Stimulated activated CD8-positive, alpha-beta memory T cell treated with anti-CD3 and anti-CD28 coated beads, Interleukin-15, amount 100 ng/mL, for 1 hour (primary cell): ENCODE measurements around the gene PRRT1.
"Not testable (repeated sequence)": the region's sequence is repeated elsewhere in the genome, so short reads cannot be mapped to it uniquely, and the experiment has no call there.

Experiments
- DNase-seq: peaks from one replicate; pipeline ENCODE4 v3.0.0-alpha.2; 2020; ENCODE audit warnings: low read depth

Gene PRRT1

DNA sequence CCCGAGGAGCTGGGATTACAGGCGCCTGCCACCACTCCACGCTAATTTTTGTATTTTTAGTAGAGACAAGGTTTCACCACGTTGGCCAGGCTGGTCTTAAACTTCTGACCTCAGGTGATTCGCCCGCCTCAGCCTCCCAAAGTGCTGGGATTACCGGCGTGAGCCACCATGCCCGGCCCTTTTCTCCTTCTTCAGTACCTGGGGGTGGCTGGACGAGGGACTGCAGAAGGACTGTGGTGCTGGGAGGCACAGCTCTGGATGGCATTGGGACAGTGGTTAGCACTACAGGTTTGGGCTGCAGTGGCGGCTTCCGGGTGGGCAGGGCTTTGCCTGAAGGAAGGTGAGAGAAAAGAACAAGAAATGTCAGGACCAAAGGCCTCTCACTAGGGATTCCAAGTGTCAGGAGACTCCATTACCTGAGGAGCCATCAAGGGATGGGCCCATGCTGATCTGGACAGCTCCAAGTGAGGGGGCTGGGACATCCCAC lies 31.1 kb downstream of the PRRT1 start:
- DNase-seq = no peak

DNA sequence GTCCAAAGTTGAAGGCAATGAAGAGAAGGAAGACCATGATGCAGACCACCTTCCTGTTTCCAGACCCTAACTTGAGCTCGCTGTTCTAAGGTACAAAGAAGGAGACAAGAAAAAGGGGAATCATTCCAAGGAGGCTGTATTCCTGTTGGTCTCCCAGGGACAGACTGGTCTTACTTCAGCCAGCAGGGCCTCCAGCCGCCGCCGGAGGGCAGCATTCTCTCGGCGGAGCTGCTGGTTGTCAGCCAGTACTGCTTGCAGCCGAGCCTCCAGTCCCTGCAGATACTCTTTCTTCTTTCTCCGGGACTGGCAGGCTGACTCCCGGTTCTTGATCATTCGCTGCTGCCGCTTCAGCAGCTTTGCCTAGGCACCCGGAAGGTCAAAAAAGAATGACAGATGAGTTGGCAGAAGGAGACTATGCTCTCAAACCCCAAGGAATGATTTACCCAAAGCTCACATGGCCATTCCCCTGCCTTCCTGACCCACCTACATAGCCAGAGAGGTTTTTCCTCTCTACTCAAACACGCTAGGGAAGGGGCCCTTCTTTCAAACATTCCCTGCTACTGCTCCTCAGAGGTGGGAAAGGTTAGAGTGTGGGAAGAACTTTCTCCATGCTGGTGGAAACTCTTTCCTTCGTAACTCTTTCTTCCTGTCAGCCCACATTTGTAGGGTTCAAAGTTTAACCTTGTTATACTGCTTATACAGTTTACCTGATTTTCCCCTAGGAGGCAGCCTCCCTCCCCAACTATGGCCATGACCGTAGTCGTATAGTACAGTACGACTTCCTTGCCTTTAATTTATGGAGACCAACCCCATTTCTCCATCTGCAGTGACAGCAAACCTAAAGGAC lies 32.7 kb downstream of the PRRT1 start:
- DNase-seq = peak; percentile 34

DNA sequence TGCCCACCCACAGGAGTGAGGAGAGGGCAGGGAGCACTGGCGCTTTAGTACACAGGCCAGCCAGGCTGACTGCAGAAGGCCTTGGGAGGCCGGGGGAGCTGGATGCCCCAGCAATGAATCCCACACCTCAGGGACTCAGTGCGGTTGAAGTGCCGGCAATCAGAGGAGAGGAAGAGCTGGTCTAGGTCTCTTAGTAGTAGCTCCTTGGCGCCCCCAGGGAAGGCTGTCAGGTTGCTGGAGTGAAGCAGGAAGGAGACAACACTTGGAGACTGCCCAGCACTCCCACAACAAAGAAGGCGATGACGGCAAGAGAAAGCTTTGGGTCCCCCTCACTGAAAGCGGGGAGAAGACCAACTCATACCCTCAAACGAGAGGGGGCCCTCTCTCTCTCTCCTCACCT lies 34.3 kb downstream of the PRRT1 start:
- no peak for DNase-seq

DNA sequence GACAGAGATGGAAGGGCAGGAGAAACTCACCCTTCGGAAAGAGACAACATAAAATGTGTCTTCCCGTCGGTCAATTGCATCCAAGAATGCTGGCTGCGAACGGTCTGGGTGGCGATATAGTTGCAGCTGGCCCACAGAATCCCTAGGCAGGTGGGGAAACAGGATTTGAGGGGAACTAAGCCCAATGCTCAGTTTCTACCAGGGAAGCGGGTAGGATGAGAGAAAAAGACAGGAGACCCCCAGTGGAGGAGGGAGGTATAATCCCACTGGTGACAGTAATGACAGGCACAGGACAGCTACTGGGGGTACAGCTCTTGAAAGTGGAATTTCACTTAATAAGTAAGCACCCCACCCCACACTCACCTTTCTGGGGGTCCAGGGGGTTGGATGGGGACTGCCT lies 35.1 kb downstream of the PRRT1 start:
- DNase-seq = no peak

DNA sequence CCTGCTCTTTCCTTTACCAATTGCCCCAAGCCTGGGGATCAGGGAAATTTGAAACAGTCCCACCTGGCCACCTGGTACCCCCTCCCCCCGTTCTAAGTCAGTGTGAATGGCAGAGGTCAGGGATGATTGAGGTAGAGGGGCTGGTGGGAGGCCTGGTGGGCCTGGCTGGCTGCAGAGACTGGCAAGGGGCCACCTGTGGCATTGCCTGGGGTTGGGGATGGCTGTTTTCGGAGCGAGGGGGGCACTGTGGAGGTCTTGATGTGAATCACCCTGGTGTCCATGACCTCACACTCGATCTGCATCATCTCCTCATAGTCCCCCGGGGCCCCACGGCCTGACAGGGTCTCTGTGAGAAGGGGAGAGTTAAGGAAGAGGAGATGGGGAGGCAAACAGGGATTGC lies 36.1 kb downstream of the PRRT1 start:
- DNase-seq = no peak

DNA sequence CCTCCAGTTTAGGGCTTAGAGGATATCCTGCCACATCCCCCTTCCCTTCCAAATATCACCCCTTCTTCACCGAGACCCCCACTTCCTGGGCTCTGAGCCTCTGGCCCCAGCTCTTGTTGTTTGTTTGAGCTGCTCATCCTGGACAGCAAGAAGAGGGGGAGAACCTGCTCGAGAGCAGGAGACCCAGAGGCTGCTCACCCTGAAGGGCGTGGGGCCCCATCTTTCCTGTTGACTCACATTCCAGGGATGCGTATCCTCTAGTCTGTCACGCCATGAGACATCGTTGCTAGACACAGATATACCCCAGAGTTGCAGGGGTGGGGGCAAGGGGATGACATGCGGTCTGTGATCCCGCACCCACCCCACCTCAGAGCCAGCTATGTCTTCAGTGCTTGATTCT lies 36.9 kb downstream of the PRRT1 start:
- DNase-seq = no peak

DNA sequence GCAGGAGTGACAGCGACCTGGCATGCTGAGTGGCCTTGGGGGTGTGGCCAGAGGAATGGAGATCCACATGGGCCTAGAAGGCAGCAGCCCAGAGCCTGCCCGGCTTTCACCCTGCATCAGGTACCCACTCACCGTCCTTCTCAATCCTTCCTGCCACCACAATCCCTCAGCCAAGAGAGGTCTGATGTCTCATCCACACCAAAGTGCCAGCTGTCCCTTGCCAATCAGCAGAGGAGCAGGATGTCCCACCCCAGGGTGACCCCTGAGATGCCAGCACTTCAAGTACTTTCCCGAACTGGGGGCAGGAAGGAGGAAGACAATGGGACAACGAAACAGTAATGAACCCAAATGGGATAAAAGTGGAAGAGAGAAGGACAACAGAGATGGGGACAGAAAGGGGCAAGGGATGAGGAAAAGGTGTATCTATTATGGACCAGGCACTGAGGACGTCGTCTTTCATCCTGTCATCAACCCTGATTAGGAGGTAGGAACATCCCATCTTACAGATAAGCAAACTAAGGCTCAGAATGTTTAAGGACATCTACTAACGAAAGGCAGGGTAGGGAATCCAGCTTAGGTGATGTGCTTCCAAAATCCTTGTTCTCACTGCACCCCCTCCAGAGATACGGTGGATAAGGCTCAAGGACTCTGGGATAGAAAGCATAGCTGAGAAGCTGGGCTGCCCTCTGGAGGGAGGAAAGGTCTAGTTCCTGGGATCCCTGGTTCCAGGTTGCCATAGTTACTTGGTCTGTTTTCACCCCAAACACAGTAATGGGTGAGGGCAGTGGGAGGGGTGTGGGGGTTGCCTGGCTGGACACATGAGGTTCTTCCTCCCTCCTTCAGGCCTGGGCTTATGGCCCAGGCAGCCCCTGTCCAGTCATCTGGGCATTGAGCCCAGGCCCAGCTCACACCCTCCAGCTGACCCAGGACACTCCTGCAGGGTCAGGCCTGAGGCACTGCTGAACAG lies 38.1 kb downstream of the PRRT1 start:
- no peak for DNase-seq

DNA sequence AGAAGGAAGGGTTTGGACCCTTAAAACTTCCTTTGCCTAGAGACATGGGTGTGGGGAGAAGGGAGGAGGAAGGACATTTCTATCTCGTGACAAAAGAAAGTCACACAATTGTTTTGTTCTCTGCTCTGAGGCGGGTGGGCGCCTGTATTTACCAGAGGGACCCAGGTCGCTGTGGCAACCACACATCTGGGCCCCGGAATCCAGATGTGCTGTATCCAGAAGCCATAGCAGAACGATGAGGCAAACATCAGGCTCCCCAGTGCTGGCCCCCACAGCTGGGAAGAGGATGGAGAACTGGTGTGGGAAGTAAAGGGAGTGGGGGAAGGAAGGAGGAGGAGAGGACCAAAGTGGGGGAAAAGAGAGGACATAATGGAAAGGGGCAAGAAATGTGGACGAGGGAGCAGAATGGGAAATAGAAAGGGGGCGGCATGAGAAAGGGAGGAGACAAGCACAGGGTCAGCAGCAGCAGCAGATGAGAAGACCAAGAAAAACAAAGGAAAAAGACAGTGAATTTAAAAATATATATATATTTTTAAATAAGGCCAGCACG lies 39.2 kb downstream of the PRRT1 start:
- no peak for DNase-seq

DNA sequence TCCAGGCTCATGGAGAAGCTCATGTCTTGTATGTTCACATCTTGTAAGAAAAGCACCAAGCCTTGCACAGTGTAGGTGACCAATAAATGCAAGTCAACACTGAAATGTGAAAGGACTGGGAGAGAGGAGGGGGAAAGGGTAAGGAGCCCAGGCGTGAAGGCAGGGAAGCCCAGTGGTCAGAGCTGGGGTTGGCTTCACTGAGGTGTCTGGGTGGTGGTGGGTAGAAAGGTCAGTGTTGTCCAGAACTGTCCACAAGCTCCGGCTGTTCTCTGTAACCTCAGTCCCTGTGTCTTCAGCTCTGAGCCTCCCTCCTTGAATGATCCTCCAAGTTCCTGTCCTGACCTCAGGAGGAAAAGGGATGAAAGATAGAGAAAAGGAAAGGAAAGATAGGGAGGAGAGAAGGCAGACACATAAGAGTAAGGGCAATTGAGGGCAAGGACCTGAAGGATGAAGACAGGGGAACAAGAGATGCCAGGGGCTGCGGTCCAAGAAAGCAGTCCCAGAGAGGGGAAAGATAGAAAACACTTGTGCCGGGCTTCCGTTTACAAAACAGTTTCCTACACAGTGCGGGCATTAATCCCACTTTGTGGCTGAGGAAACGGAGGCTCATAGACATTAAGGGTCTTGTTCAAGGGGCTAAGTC lies 40.2 kb downstream of the PRRT1 start:
- DNase-seq = no peak

DNA sequence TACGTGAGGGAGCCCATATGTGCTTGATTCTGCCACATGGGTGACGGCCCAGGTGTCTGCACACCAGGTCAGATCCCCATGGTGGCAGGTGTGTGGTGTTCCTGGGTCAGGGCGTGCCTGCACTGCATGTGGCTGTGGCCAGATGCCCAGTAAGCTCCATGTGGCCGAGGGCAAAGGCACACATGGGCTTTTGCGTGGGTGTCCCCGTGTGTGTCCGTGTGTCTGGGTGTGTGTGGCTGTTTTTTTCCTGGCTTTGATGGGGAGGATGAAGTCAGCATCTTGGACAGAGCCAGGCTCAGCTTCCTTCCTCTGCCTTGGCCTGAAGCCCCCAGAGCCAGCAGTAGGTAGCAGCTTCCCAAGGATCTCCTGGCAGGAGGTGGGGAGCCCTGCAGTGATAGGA lies 41.1 kb downstream of the PRRT1 start:
- no peak for DNase-seq

DNA sequence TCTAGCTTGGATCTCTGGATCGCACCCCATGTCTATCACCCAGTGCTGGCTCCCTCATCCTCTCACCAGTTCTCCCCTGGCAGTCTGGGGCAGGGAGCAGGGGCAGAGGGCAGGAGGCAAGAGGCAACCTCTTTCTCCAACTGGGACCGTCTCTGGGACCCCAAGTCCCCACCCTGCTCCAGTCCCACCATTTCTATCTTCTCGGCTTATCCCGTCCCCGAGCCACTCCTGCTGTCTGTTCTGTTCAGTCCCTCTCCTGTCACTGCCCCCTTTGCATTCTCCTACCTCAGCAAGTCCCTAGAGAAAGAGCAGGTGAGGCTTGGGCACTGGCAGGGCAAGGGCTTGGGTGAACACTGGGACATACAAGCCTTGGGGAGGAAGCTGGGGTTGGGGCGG lies 42.0 kb downstream of the PRRT1 start:
- no peak for DNase-seq

DNA sequence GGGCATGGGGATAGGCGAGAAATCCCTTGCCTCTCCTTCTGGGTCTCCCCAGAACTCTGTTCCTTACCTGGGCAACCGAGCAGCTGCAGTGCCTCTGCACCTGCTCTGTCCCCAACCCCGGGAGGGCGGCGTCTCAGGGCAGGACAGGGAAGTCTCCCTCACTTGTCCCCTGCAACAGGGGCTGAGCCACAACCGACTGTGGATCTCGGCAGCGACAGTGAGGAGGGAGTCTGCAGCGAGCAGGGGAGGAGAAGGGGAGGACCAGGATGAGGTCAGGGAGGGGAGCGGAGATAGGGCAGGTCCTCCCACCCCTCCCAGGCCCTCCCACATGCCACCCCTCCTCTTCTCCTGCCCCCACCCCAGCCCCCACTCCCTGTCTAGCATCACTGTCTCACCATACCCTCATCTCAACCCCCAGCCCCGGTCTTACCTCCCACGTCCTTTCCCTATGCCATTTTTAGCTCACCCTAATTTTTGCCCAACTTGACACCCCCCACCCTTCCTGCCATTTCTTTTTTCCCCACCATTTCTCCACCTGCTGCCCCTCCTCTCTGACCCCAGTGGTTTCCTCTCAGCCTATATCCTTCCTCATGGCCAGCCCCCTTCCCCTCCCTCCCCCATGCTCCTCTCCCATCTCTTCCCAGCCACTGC lies 42.5 kb downstream of the PRRT1 start, which contains the start of gene TNXB:
TSS of gene TNXB (minus strand) at position 225 of the 651 bp plus-strand sequence. CDS start 11,140 bp downstream, outside the sequence.
- no peak for DNase-seq

DNA sequence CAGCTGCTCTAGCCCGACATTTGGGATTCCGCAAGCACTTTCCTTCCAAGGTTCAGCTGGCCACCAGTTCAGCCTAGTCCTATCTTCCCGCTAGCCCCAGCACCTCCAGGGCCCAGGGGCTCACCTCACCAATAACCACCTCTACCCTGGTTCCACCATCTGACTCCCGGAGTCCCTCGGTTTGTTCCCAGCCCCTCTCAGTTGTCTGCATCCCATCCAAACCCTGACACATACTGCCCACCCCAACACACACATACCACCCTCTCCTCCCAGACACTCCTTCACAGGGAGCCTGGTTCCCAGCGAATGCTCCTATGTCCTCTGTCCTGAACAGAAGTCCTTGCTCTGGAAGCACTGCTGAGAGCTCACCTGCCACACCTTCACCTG lies 43.0 kb downstream of the PRRT1 start:
- no peak for DNase-seq

DNA sequence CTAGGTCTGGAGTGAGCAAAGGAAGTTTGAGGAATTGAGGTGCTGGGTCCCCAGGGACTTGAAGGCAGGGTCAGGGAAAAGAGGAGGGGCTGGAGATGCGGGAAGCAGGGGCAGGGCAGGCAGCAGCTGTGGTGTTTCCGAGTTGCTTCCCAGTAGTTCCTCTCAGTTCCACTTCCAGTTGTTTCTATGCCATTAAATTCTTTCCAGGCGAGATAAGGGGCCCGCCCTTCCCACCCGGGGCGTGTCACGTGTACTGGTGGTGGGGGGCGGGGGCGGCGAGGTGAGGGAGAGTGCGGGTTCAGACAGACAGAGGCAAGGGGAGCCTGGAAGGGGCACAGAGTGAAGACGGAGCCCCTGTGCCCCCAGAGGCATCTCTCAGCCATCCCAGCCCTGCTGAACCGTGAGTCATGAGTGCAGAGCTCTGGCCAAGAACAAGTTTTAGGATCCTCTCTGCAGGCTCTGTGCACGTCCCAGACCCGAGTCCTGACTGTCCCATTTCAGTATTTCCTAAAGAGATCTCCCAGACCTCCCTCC lies 43.6 kb downstream of the PRRT1 start:
- no peak for DNase-seq

DNA sequence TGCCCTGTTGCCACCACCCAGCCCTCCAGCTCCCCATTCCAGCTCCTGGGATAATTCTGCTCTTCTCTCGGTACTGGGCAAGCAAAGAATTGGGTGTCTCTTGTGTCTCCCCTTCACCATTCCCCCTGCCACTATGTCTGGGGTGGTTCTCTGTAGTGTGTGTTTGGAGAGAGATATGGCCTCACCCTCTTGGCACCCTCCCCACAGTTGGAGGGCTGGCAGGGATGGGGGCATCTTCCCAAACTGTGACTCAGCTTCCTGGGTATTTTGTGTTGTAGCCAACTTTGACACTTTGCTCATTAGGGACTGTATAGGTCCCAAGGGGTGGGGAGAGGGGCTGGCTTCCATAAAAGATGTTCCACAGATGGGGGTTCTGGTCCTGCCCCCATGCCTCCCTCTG lies 44.3 kb downstream of the PRRT1 start:
- DNase-seq = no peak

DNA sequence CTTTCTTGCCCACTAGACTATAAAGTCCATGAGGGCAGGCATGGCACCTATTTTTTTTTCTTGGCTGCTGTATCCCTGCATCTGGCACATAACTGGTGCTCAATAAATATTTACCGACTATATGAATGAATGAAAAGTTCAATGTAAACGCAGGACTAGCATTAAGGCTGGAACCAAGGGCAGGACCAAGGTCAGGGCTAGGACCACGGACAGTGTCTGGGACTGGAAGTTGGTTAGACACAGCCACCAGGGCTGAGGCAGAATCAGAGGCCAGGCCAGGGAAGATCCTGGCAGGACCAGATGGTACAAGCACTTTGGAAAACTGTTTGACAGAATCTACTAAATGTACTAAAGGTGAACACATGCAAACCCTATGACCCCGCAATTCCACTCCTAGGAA lies 46.3 kb downstream of the PRRT1 start:
- no peak for DNase-seq

DNA sequence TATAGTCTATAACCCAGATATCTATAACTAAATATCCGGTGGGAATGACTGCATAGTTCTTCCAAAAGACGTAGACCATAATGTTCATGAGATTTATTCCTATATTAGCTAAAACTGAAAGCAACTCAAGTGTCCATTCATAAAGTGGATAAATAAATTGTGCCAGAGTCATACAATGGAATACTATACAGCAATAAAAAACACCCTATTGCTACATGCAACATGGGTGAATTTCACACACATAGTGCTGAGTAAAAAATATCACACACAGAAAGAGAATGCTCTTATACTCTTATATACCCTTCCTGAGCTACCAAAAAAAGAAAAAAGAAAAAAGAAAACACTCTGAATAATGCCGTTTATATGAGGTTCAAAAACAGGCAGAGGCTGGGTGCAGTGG lies 49.5 kb downstream of the PRRT1 start:
- no peak for DNase-seq

DNA sequence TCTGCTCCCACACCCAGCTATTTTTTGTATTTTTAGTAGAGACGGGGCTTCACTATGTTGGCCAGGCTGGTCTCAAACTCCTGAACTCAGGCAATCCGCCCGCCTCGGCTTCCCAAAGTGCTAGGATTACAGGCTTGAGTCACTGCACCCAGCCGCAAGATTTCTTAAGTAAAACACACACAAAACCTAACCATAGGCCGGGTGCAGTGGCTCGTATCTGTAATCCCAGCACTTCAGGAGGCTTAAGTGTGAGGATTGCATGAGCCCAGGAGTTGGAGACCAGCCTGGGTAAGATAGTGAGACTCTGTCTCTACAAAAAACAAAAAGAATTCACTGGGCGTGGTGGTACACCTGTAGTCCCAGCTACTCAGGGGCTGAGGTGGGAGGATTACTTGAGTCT lies 51.5 kb downstream of the PRRT1 start:
- DNase-seq = not testable (repeated sequence)
